Uterus (tissue), 4 donors: ENCODE measurements around the gene MICAL2. TPM values are rescaled to one million over a fixed set of nuclear protein-coding genes. Genes with fewer than 3 reads are reported as not detected.

Experiments
- DNase-seq, 2 donors: peaks; one replicate each; pipeline ENCODE4 v3.0.0-alpha.2; 2019 to 2020
- H3K27ac ChIP-seq, 2 donors: fragments of 200-600 bp; sonication (generic); 1 replicate in 1 of 2; 2 replicates in 1 of 2; pipeline ENCODE4 v1.5.1; 2016 to 2018
- H3K27me3 ChIP-seq, 2 donors: fragments of 200-600 bp; sonication (generic); one replicate each; pipeline ENCODE4 v1.5.1; 2018 to 2019; ENCODE audit warnings: control low read depth in 1 of 2
- H3K36me3 ChIP-seq, 2 donors: fragments of 200-600 bp; sonication (generic); one replicate each; pipeline ENCODE4 v1.5.1; 2019; ENCODE audit warnings: control low read depth in 1 of 2
- H3K4me1 ChIP-seq, 2 donors: fragments of 200-600 bp; sonication (generic); one replicate each; pipeline ENCODE4 v1.5.1; 2018 to 2019; ENCODE audit warnings: control low read depth in 1 of 2
- H3K4me3 ChIP-seq, 2 donors: fragments of 200-600 bp; sonication (generic); 1 replicate in 1 of 2; 2 replicates in 1 of 2; pipeline ENCODE4 v1.5.1; 2018 to 2019; ENCODE audit warnings: mild to moderate bottlenecking in 1 of 2
- H3K9me3 ChIP-seq, 2 donors: fragments of 200-600 bp; sonication (generic); one replicate each; pipeline ENCODE4 v1.5.1; 2019; ENCODE audit warnings: control low read depth in 1 of 2
- POLR2A ChIP-seq, 2 donors: fragments of 450-650 bp; IDR thresholded peaks; one replicate each; pipeline ENCODE4 v1.6.1; 2016; ENCODE audit warnings: antibody characterized with exemption in 2 of 2, mild to moderate bottlenecking in 1 of 2, moderate library complexity in 1 of 2
- intact Hi-C: fragments of 100-400 bp; cut with DNase I; formaldehyde crosslinking; loops from one replicate; pipeline ENCODE4 v1.15.1; 2023; ENCODE audit warnings: low total_unique reads
- total RNA-seq, 4 donors: library from RNA; depleted of rRNA in 3 of 4; stranded (reverse); fragments of >200 nt in 3 of 4; gene quantifications; one replicate each; pipeline versions ENCODE4 v1.1.0 to v1.2.4, GENCODE V29; 2014 to 2023
- TF ChIP-seq, protein P1 (sequence below), 4 experiments: fragments of 200-600 bp in 2 of 4; fragments of 450-650 bp in 2 of 4; sonication (generic) in 2 of 4; IDR thresholded peaks; one replicate each; pipeline ENCODE4 v1.5.1; 2016 to 2019; ENCODE audit warnings: antibody characterized with exemption in 4 of 4, mild to moderate bottlenecking in 2 of 4, moderate library complexity in 1 of 4
- donor health status: DM: yes; HTN: yes; CAD: no.

The MICAL2 gene
- total RNA-seq, 4 donors from 2014 or later, result 29.6 to 139 (median 53.1) TPM

DNA sequence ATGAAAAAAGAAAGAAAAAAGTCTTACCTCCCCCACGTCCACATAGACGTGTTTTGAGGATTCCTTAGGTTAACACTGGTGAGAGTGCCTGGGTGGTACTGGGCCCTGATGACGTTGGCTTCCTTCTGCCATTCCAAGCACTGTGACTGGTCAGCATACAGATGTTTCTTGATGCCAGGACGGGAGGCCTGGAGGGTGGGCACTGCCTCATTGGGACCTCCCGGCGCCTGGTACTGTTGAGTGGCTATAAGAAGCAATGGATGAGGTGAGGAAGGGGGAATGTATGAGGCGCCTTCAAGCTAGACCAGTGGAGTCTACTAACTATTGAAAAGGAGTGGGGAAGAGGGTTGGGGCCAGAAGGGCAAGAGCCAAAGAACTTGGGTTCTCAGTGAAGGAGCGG is 45.3 kb downstream of the MICAL2 start:
- H3K27me3 ChIP-seq, result no peaks in the 10 kb centered on the region
- H3K4me3 ChIP-seq, result no peak overlapping the region
- peak in 1 of 2 donors; percentile 13 for DNase-seq
- intact Hi-C loops, result no loop called here
- H3K4me1 ChIP-seq, result peaks cover 17 to 26% of the 10 kb centered on the region in 2 donors
- no peak for TF ChIP-seq POLR2A (IDR thresholded peaks at IDR 0.05)
- TF ChIP-seq, protein P1, sequence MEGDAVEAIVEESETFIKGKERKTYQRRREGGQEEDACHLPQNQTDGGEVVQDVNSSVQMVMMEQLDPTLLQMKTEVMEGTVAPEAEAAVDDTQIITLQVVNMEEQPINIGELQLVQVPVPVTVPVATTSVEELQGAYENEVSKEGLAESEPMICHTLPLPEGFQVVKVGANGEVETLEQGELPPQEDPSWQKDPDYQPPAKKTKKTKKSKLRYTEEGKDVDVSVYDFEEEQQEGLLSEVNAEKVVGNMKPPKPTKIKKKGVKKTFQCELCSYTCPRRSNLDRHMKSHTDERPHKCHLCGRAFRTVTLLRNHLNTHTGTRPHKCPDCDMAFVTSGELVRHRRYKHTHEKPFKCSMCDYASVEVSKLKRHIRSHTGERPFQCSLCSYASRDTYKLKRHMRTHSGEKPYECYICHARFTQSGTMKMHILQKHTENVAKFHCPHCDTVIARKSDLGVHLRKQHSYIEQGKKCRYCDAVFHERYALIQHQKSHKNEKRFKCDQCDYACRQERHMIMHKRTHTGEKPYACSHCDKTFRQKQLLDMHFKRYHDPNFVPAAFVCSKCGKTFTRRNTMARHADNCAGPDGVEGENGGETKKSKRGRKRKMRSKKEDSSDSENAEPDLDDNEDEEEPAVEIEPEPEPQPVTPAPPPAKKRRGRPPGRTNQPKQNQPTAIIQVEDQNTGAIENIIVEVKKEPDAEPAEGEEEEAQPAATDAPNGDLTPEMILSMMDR (IDR thresholded peaks at IDR 0.05), result no peak
- no peaks in the 10 kb centered on the region for H3K36me3 ChIP-seq
- no peaks in the 10 kb centered on the region for H3K9me3 ChIP-seq
- H3K27ac ChIP-seq, result peak overlapping the region; percentile 84 to 88

DNA sequence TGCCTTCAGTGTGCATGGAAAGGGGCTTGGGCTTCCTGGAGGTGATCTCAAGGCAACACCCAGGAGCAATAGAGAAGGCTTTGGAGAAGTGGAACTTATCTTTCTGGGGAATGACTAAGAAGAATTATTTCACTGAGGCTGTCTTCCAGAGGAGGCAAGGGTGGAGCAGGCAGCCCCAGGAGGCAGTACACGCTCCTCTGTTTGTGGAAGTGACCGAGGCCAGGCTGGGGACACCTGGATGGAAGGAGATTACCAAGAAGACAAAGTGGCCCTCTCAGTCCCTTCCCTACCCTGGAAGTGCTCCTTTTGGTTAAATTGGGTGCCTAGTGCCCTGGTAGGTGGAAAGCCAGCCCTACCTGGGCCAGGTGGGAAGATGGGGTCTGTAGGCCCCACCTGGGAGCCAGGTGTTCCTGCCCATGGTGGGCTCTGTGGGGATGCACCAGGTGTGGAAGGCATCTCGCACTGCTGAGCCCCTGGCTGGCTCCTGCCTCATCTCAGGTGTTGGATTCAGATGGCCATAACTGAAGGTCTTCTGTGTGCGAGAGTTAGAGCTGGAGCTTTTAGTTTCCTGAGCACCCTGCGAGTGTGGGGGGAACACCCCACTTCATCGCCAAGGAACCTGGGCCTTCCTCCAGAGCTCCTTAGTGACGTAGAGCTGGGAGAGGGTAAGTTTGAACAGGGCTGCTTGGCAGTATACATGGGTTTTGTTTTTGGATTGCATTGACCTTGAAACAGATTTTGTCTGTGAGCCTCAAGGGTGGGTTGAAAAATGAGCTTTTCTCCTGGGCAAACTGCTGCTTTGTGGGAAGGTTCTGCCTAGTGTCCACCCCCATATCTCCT is 46.1 kb downstream of the MICAL2 start:
- no peaks in the 10 kb centered on the region for H3K36me3 ChIP-seq
- no peaks in the 10 kb centered on the region for H3K9me3 ChIP-seq
- intact Hi-C loops, result no loop called here
- H3K4me1 ChIP-seq, result peaks cover 21 to 26% of the 10 kb centered on the region in 2 donors
- H3K4me3 ChIP-seq, result no peak overlapping the region
- H3K27ac ChIP-seq, result peak overlapping the region; percentile 84 to 88
- TF ChIP-seq, protein P1 (IDR thresholded peaks at IDR 0.05), result no peak
- no peak for TF ChIP-seq POLR2A (IDR thresholded peaks at IDR 0.05)
- no peaks in the 10 kb centered on the region for H3K27me3 ChIP-seq
- peak in 1 of 2 donors; percentile 20 for DNase-seq

DNA sequence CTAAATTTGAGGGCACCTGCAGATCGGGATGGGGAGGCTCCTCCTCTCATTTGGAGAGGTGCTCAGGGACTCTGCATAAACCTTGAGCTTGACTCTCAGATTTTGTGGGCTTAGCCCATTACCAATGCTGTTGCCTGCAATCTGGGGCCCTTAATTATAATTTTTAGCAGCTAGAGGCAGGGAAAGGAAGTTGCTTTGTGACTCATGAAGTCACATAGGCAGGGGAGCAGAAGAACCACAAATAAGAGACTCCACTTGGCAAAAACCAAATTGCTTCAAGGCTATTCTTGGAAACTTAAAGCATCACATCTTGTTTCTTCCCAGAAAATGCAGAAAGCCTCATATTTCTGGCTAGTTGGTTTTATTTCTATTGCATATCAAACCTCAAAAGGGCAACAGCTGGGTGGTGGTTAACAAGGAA is 46.9 kb downstream of the MICAL2 start:
- no peaks in the 10 kb centered on the region for H3K36me3 ChIP-seq
- TF ChIP-seq POLR2A (IDR thresholded peaks at IDR 0.05), result no peak
- TF ChIP-seq, protein P1 (IDR thresholded peaks at IDR 0.05), result peak in 1 of 4 experiments; percentile 4
- no peak overlapping the region for H3K4me3 ChIP-seq
- DNase-seq, result peak in 1 of 2 donors; percentile 29
- intact Hi-C loops, result no loop called here
- no peaks in the 10 kb centered on the region for H3K27me3 ChIP-seq
- no peaks in the 10 kb centered on the region for H3K9me3 ChIP-seq
- H3K4me1 ChIP-seq, result peaks cover 21 to 26% of the 10 kb centered on the region in 2 donors
- H3K27ac ChIP-seq, result peak overlapping the region; percentile 84 to 88

- H3K27ac ChIP-seq, result peak overlapping the region; percentile 84 to 88
- H3K9me3 ChIP-seq, result no peaks in the 10 kb centered on the region
- no peaks in the 10 kb centered on the region for H3K27me3 ChIP-seq
- no peak for TF ChIP-seq POLR2A (IDR thresholded peaks at IDR 0.05)
- TF ChIP-seq, protein P1 (IDR thresholded peaks at IDR 0.05), result no peak
- intact Hi-C loops, result no loop called here
- H3K36me3 ChIP-seq, result no peaks in the 10 kb centered on the region
- peak in 1 of 2 donors; percentile 19 for DNase-seq
- H3K4me1 ChIP-seq, result peaks cover 21 to 26% of the 10 kb centered on the region in 2 donors
- no peak overlapping the region for H3K4me3 ChIP-seq
Observed at GRCh38 chr11:12158909-12159308, 48.5 kb downstream of the MICAL2 start.
